ENCODE data around the gene PHYHD1.

The PHYHD1 gene

GRCh38 chr9:128916745-128917144, 4.0 kb upstream of the PHYHD1 start:
- DNase-seq, result no peak
- in situ Hi-C loops (cut with HindIII; ENCODE audit: low pct_ligation_motif_present, low pct_unique_long_range_greater_than_20kb, low sequenced_read_pairs), result no loop called here

- DNase-seq, result no peak
- in situ Hi-C loops (cut with HindIII; ENCODE audit: low pct_ligation_motif_present, low pct_unique_long_range_greater_than_20kb, low sequenced_read_pairs), result no loop called here
Observed at GRCh38 chr9:128917151-128917849, 3.5 kb upstream of the PHYHD1 start.

GRCh38 chr9:128918921-128919320, 1.9 kb upstream of the PHYHD1 start:
- DNase-seq, result no peak
- in situ Hi-C loops (cut with HindIII; ENCODE audit: low pct_ligation_motif_present, low pct_unique_long_range_greater_than_20kb, low sequenced_read_pairs), result no loop called here

- in situ Hi-C loops (cut with HindIII; ENCODE audit: low pct_ligation_motif_present, low pct_unique_long_range_greater_than_20kb, low sequenced_read_pairs), result no loop called here
Observed at GRCh38 chr9:128919402-128920089, 1.2 kb upstream of the PHYHD1 start.

GRCh38 chr9:128921881-128922763, 1.3 kb downstream of the PHYHD1 start:
- DNase-seq, result peak; percentile 74
- in situ Hi-C loops (cut with HindIII; ENCODE audit: low pct_ligation_motif_present, low pct_unique_long_range_greater_than_20kb, low sequenced_read_pairs), result no loop called here

More at GRCh38 chr9:128919402-128920089, 1.2 kb upstream of the PHYHD1 start:
- DNase-seq, result no peak

GRCh38 chr9:128923493-128923883, 2.7 kb downstream of the PHYHD1 start:
- in situ Hi-C loops (cut with HindIII; ENCODE audit: low pct_ligation_motif_present, low pct_unique_long_range_greater_than_20kb, low sequenced_read_pairs), result no loop called here

GRCh38 chr9:128927731-128928411, 7.1 kb downstream of the PHYHD1 start:
- DNase-seq, result peak; percentile 56
- in situ Hi-C loops (cut with HindIII; ENCODE audit: low pct_ligation_motif_present, low pct_unique_long_range_greater_than_20kb, low sequenced_read_pairs), result no loop called here

More at GRCh38 chr9:128923493-128923883, 2.7 kb downstream of the PHYHD1 start:
- no peak for DNase-seq

GRCh38 chr9:128928624-128929023, 7.8 kb downstream of the PHYHD1 start:
- DNase-seq, result no peak
- in situ Hi-C loops (cut with HindIII; ENCODE audit: low pct_ligation_motif_present, low pct_unique_long_range_greater_than_20kb, low sequenced_read_pairs), result no loop called here

GRCh38 chr9:128929560-128929959, 8.8 kb downstream of the PHYHD1 start:
- no peak for DNase-seq
- in situ Hi-C loops (cut with HindIII; ENCODE audit: low pct_ligation_motif_present, low pct_unique_long_range_greater_than_20kb, low sequenced_read_pairs), result no loop called here

- in situ Hi-C loops (cut with HindIII; ENCODE audit: low pct_ligation_motif_present, low pct_unique_long_range_greater_than_20kb, low sequenced_read_pairs), result no loop called here
- no peak for DNase-seq
Observed at GRCh38 chr9:128933731-128934130, 12.9 kb downstream of the PHYHD1 start.

GRCh38 chr9:128936171-128936865, 15.5 kb downstream of the PHYHD1 start:
- no peak for DNase-seq
- in situ Hi-C loops (cut with HindIII; ENCODE audit: low pct_ligation_motif_present, low pct_unique_long_range_greater_than_20kb, low sequenced_read_pairs), result no loop called here

GRCh38 chr9:128937310-128938165, 16.8 kb downstream of the PHYHD1 start:
- in situ Hi-C loops (cut with HindIII; ENCODE audit: low pct_ligation_motif_present, low pct_unique_long_range_greater_than_20kb, low sequenced_read_pairs), result no loop called here
- no peak for DNase-seq

GRCh38 chr9:128940271-128940921, 19.6 kb downstream of the PHYHD1 start:
- DNase-seq, result no peak
- in situ Hi-C loops (cut with HindIII; ENCODE audit: low pct_ligation_motif_present, low pct_unique_long_range_greater_than_20kb, low sequenced_read_pairs), result no loop called here

GRCh38 chr9:128940946-128941755, 20.4 kb downstream of the PHYHD1 start:
- in situ Hi-C loops (cut with HindIII; ENCODE audit: low pct_ligation_motif_present, low pct_unique_long_range_greater_than_20kb, low sequenced_read_pairs), result no loop called here
- DNase-seq, result no peak

GRCh38 chr9:128943832-128944620, 23.2 kb downstream of the PHYHD1 start:
- in situ Hi-C loops (cut with HindIII; ENCODE audit: low pct_ligation_motif_present, low pct_unique_long_range_greater_than_20kb, low sequenced_read_pairs), result no loop called here
- DNase-seq, result no peak
